HL-60 (cell line): ENCODE data around the gene PAK5.

Source experiments
- DNase-seq, 2 experiments: peaks; one replicate each; pipeline ENCODE4 v3.0.0-alpha.2; 2010 to 2020; ENCODE audit warnings: low read depth in 1 of 2, low spot score in 1 of 2
- H3K27ac ChIP-seq: fragments of 250-450 bp; sonication (Bioruptor Pico); replicated peaks from 2 replicates; pipeline ENCODE4 v1.5.1; 2020; ENCODE audit warnings: mild to moderate bottlenecking, moderate library complexity
- H3K27me3 ChIP-seq: fragments of 250-450 bp; sonication (Bioruptor Pico); 2 replicates; pipeline ENCODE4 v1.5.1; 2021; ENCODE audit warnings: mild to moderate bottlenecking, moderate library complexity; ENCODE audit not compliant: insufficient read depth, poor library complexity, severe bottlenecking
- H3K4me3 ChIP-seq: replicated peaks from 2 replicates; pipeline ENCODE4 v1.5.1; 2011; ENCODE audit warnings: mild to moderate bottlenecking, control low read depth, low read length; ENCODE audit not compliant: insufficient read depth
- CTCF ChIP-seq: IDR thresholded peaks from one replicate; pipeline ENCODE4 v1.5.1; 2011; ENCODE audit warnings: low read length, control low read depth, inconsistent platforms; ENCODE audit not compliant: insufficient read depth
- GABPA ChIP-seq: IDR thresholded peaks from 2 replicates; pipeline ENCODE4 v1.6.1; 2012; ENCODE audit warnings: low read depth
- POLR2AphosphoS5 ChIP-seq: IDR thresholded peaks from 2 replicates; pipeline ENCODE4 v1.6.1; 2012; ENCODE audit warnings: low read depth
- REST ChIP-seq: IDR thresholded peaks from 2 replicates; pipeline ENCODE4 v1.6.1; 2012; ENCODE audit warnings: low read depth; ENCODE audit not compliant: insufficient replicate concordance
- SPI1 ChIP-seq: IDR thresholded peaks from 2 replicates; pipeline ENCODE4 v1.6.1; 2012; ENCODE audit warnings: low read depth, mild to moderate bottlenecking, borderline replicate concordance

The PAK5 gene

GRCh38 chr20:9867196-9867980 is 28.5 kb upstream of the PAK5 start:
- no peak for TF ChIP-seq GABPA
- no peak for TF ChIP-seq SPI1
- no peak for TF ChIP-seq REST
- no peak for TF ChIP-seq CTCF
- no peak for TF ChIP-seq POLR2AphosphoS5
- DNase-seq, result no peak
- H3K27ac ChIP-seq, result no peak overlapping the region
- no peak overlapping the region for H3K4me3 ChIP-seq
- no peaks in the 10 kb centered on the region for H3K27me3 ChIP-seq

GRCh38 chr20:9852566-9852965 is 13.7 kb upstream of the PAK5 start:
- H3K27me3 ChIP-seq, result no peaks in the 10 kb centered on the region
- no peak overlapping the region for H3K27ac ChIP-seq
- no peak for DNase-seq
- TF ChIP-seq POLR2AphosphoS5 (no peak), SPI1 (no peak), CTCF (no peak), GABPA (no peak), REST (no peak)
- H3K4me3 ChIP-seq, result no peak overlapping the region

GRCh38 chr20:9839626-9840025 is 750 bp upstream of the PAK5 start:
- Histone ChIP-seq H3K27me3 (peaks cover 5% of the 10 kb centered on the region), H3K4me3 (no peak overlapping the region), H3K27ac (no peak overlapping the region)
- DNase-seq, result no peak
- no peak for TF ChIP-seq SPI1
- TF ChIP-seq CTCF, result no peak
- no peak for TF ChIP-seq POLR2AphosphoS5
- no peak for TF ChIP-seq REST
- no peak for TF ChIP-seq GABPA
